ENCODE measurements around the gene RABGAP1.

The RABGAP1 gene

GRCh38 chr9:123049589-123050222, 108.9 kb downstream of the RABGAP1 start:
- DNase-seq (ENCODE audit: low read depth) = no peak

- DNase-seq (ENCODE audit: low read depth) = no peak
Measured at GRCh38 chr9:123053046-123053445, 112.2 kb downstream of the RABGAP1 start.

- DNase-seq (ENCODE audit: low read depth) = no peak
Measured at GRCh38 chr9:123053711-123054110, 112.9 kb downstream of the RABGAP1 start.

- DNase-seq (ENCODE audit: low read depth) = no peak
Measured at GRCh38 chr9:123058834-123059233, 118.0 kb downstream of the RABGAP1 start.

GRCh38 chr9:123059472-123060220, 118.8 kb downstream of the RABGAP1 start:
- DNase-seq (ENCODE audit: low read depth) = no peak

GRCh38 chr9:123061216-123061615, 120.4 kb downstream of the RABGAP1 start:
- DNase-seq (ENCODE audit: low read depth) = no peak

GRCh38 chr9:123062351-123063176, 121.7 kb downstream of the RABGAP1 start:
- no peak for DNase-seq (ENCODE audit: low read depth)

GRCh38 chr9:123063177-123063598, 122.4 kb downstream of the RABGAP1 start:
- no peak for DNase-seq (ENCODE audit: low read depth)

- DNase-seq (ENCODE audit: low read depth) = no peak
Measured at GRCh38 chr9:123063896-123064295, 123.1 kb downstream of the RABGAP1 start.

GRCh38 chr9:123064716-123065115, 123.9 kb downstream of the RABGAP1 start:
- no peak for DNase-seq (ENCODE audit: low read depth)

GRCh38 chr9:123065196-123065595, 124.4 kb downstream of the RABGAP1 start:
- no peak for DNase-seq (ENCODE audit: low read depth)

- no peak for DNase-seq (ENCODE audit: low read depth)
Measured at GRCh38 chr9:123067136-123067535, 126.3 kb downstream of the RABGAP1 start.

GRCh38 chr9:123069010-123069481, 128.2 kb downstream of the RABGAP1 start:
- DNase-seq (ENCODE audit: low read depth) = no peak

GRCh38 chr9:123070198-123070597, 129.4 kb downstream of the RABGAP1 start:
- DNase-seq (ENCODE audit: low read depth) = no peak

GRCh38 chr9:123072407-123072995, 131.7 kb downstream of the RABGAP1 start:
- no peak for DNase-seq (ENCODE audit: low read depth)

GRCh38 chr9:123073441-123073840, 132.6 kb downstream of the RABGAP1 start:
- no peak for DNase-seq (ENCODE audit: low read depth)

- no peak for DNase-seq (ENCODE audit: low read depth)
Measured at GRCh38 chr9:123073991-123074422, 133.2 kb downstream of the RABGAP1 start.

- no peak for DNase-seq (ENCODE audit: low read depth)
Measured at GRCh38 chr9:123074628-123075027, 133.8 kb downstream of the RABGAP1 start.

- DNase-seq (ENCODE audit: low read depth) = no peak
Measured at GRCh38 chr9:123080444-123080843, 139.6 kb downstream of the RABGAP1 start.

GRCh38 chr9:123081824-123082223, 141.0 kb downstream of the RABGAP1 start:
- DNase-seq (ENCODE audit: low read depth) = no peak

- no peak for DNase-seq (ENCODE audit: low read depth)
Measured at GRCh38 chr9:123083680-123084079, 142.9 kb downstream of the RABGAP1 start.

- DNase-seq (ENCODE audit: low read depth) = no peak
Measured at GRCh38 chr9:123084256-123084655, 143.4 kb downstream of the RABGAP1 start.
